GM19099 (cell line): ENCODE data around the gene SOAT2.

Experiments used
- POLR2A ChIP-seq: IDR thresholded peaks from 3 replicates; pipeline ENCODE4 v1.6.1; 2011; ENCODE audit warnings: low read depth; ENCODE audit not compliant: insufficient read length; ENCODE audit errors: extremely low read depth

Gene SOAT2

DNA sequence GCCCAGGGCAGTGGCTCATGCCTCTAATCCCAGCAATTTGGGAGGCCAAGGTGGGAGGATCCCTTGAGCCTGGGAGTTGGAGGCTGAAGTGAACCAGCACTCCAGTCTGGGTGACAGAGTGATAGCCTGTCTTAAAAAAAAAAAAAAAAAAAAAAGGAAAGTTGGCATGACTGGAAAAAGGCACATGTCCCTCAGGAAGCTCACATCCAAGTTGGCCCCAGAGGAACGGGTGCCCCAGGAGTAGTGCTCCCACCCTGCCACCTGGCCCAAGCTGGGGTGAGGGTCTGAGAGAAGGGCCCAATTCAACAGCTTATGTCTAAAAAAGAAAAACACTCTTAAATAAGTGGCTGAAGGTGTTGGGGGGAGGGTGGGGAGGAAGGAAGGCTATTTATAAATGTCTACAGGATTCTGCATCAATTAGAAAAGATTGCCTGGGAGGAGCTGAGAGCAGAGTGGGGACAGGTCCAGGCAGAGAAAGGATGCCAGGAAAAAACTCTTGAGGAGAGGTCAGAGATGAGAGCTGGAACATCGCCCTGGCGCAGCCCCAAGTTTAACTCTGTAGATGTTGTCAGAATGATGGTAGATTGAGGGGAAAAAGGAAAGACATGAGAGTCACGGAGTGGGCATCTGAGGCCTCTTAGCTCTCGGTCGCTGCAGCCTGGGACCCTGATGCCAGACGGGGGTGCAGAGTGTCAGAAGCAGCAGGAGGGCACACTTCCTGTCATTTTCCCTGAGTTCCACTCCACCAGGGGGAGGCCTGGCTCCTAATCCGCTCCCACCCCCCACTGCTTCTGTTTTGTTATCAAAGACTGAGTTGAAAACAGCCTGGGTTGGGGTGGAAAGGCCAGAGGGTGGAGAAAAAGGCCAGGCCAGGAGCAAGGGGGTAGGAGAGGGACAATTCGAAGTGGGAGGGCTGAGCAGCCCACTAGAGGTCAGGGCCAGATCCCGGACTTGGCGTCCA, 31.4 kb upstream of the SOAT2 start:
- TF ChIP-seq POLR2A, result no peak

DNA sequence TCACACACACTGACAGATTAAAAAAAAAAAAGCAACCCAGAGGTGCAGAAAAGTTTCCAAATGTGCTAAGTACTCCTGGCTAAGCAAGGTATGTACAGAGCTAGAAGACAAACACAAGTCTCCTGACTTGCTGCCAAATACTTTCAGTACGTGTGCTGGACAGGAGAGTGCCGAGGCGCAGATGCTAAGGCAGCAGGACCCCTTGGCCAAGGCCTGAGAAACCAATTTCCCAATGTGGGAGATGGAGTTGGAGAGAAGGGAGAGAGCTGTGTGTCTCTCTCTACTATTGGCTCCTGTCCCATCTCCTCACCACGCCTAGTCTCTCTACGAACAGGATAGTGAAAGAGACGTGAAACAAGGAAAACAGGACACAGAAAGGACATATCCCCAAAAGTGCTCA, 29.4 kb upstream of the SOAT2 start:
- no peak for TF ChIP-seq POLR2A

DNA sequence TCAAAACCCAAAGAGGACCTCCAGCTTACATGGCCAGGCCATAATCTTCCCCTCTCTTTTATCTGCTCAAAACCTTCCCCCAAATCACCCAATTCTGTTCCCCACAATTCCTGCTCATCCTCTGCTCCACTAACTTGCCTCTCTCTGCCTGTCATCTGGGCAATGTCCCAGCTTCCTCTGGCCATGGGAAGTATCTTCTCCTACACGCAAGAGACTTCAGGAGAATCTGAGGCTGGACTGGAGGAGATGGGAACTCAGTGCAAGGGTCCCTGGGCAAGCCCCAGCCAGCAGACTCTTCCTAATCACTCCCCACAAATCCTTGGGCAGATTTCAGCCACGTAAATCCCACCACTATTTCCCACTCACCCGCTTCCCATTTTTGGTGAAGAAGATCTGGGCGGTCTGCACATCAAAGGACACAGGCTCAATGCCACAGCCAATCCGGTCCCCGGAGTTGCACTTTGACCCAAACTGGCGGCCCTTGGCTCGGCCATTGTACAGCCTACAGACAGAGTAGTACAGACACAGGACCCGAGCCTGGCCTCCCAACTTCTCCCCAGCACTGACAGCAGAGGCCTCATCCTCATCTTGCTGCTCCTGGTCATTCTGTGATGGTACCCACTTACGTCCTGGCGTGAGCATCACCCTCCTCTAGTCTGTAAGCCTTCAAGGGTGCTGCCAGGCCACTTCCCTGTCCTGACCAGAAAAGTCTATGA, 28.8 kb upstream of the SOAT2 start:
- TF ChIP-seq POLR2A, result no peak

DNA sequence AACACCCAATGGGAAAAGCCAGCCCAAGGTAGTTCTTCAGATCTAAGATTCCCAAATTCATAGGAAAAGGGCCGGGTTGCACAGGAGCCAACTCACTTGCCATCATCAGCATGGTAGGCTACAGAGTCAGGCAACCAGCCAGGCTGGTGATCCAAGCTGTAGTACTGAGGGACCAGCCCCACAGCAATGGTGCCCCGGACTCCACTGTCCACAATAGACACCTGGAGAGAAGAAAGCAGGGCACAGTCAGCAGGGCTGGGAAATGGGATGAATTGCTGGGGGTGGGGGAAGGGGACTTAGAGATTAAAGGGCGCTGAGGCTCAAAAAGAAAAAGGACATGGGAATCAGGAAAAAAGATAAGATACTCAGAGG, 28.3 kb upstream of the SOAT2 start:
- no peak for TF ChIP-seq POLR2A

DNA sequence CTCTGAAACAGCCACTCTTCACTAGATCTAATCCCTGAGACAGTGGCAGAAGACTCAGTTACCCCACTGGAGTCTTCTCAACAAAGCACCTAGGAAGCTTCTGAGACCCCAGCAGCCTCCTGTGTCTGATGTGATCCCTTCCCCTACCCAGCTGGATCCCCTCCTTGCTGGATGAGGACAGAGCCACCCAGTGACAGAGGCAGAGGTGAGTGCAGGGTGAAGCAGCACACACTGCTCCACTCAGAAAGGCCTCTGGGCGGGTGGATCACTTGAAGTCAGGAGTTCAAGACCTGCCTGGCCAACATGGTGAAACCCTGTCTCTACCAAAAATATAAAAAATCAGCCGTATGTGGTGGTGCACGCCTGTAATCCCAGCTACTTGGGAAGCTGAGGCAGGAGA, 26.8 kb upstream of the SOAT2 start:
- no peak for TF ChIP-seq POLR2A

DNA sequence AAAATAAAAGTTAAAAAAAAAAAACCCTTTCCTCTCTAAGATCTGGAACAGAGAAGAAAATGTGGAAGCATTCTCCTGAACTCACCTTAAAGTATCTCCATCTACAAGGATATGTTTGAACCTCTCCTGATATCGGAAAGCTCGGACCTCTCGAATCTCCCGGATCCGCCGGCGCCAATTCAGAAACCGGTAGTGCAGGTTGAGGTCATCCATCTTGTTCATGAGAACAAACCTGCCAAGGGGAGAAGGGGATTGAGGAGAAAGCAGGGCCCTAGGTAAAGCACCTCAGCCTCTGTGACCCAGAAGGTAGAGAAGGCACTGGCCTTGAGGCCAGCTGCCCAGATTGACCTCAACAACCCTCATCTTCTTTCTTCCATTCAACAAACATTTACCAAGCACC, 26.3 kb upstream of the SOAT2 start:
- no peak for TF ChIP-seq POLR2A

DNA sequence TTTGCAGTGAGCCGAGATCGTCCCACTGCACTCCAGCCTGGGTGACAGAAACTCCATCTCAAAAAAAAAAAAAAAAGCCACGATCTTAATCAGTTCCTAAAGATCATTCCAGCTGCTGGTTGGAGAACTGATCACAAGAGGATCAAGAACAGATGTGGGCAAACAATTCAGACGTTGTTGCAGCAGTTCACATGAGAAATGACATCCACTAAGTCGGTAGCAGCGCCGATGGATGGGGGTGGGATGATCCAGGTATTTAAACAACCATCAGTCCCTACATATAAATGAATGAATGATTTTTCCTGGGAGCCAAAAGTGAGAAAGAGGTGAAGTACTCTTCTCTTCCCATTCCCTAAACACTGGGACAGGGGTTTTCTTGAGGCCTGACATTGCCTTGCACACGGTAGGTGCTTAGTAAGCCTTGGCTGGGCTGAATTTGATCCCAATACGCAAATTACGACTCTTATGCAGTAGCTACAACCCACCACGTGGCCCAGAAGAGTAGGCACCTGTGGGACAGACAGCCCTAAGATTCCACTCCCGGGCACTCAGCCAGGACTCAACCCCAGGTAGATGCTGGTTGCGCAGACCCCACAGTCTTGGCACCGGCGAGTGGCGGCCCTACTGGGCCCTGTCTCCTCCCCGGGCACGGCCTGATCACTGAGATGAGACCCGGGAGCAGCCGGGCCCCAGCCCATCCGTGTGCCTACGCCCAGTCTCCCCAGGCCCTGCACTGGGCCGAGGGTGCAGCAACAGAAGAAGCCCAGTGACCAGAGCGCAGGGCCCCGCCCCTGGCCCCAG, 24.7 kb upstream of the SOAT2 start:
- no peak for TF ChIP-seq POLR2A

DNA sequence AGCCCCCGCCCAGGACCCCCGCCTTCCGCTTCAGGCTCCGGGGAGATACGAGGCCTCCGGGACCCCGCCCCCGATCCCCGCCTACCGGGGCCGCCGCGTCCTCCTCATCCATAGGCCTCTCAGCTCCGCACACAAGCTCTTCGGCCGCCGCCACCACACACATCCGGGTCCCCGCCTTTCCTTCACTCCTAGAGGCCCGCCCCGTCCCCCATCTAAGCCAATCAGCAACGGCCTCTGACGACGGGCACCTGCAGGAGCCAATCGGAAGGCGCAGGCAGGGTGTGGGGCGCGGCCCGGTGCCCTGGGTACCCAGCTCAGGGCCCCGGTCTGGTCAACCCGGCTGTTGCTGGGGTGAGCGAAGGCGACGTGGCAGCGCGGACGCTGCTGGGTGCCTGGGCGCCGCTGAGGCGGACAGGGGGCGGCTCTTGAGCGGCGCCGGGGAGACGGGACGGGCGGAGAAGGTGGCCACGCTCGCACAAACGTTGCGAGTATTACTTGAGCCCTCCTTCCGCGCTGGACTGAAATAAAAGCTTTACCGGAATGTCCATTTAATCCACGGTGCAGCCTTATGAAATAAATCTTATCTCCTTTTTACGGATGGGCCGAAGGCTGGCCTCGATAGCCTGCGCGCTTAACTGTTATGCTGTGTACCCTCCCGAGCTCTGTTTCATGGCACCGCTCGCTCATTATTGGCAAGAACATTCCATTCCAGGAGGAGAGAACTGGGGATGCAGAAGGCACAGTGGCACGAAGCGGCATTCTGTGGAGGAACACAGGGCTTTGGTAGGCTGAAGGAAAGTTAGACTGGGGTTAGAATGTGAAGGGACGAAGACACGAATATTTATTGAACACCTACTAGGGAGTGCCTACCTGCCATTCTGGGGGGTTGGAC, 23.8 kb upstream of the SOAT2 start, which contains the start of gene SPRYD3:
Gene SPRYD3, minus strand, starts transcription at position 165 of the 892 bp plus-strand sequence. Its CDS starts 57 bp downstream, at position 108.
- peak; percentile 96 for TF ChIP-seq POLR2A

DNA sequence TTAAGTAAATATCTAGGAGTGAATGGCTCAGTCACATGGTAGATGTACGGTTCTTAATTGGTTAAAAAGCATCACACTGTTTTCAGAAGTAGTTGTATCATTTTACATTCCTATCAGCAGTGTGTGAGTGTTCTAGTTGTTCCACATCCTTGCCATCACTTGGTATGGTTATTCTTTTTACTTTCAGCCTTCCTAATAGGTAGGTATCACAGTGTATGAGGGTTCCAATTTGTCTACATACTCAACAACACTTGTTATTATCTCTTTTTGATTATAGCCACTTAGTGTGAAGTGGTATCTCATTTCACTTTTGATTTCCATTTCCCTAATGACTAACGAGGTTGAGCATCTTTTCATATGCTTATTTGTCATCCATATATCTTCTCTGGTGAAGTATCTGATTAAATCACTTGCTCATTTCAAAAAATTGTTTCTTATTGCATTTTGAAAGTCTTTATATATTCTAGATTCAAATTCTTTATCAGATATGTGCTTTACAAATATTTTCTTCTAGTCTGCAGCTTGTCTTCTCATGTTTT, 20.6 kb upstream of the SOAT2 start:
- no peak for TF ChIP-seq POLR2A

DNA sequence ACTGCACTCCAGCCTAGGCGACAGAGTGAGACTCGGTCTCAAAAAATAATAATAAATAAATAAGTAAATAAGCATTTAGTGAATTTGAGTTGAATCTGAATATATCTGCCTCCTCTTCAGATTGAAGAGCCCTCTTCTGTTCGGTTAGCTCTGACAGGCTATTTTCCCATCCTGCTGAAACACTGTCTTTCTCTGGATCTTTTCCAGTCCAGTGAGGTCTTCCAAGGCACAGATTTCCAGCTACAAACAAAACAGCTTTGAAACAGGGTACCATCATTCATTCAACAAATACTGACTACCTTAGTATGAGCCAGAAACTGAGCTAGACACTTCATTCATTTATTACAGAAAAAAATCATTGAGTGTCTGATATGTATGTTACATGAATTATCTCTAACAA, 16.9 kb upstream of the SOAT2 start:
- no peak for TF ChIP-seq POLR2A

DNA sequence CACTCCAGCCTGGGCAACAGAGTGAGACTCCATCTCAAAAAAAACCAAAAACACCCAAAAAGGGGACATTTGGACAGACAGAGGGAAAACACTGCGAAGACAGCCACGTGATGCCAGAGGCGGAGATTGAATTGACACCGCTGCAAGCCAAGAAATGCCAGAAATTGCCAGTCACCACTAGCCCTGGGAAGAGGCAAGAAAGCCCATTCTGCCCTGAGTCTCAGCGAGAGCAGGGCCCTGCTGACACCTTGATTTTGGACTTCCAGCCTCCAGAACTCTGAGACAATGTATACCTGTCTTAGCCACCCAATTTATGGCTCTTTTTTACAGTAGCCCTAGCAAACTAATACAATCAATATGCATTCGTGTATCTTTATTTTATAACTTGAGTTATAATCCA, 13.2 kb upstream of the SOAT2 start:
- no peak for TF ChIP-seq POLR2A

DNA sequence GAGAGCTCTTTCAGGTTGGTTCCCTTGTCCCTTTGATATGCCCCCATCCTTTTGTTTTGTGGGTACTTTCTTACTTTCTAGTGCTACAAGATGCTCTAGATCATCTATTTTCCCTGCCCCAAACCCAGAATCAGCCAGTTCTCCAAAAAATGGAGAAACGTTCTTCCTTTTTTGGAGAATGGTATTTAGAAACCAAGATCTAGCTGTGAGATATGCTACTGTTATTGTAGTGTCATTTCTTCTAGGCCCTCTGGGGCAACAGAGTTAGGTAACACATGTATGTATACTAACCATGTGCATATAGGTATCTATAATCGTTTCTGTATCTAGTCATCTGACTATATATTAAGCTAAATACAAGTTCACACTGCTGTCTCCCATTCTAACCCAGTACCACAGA, 12.7 kb upstream of the SOAT2 start:
- TF ChIP-seq POLR2A, result no peak

DNA sequence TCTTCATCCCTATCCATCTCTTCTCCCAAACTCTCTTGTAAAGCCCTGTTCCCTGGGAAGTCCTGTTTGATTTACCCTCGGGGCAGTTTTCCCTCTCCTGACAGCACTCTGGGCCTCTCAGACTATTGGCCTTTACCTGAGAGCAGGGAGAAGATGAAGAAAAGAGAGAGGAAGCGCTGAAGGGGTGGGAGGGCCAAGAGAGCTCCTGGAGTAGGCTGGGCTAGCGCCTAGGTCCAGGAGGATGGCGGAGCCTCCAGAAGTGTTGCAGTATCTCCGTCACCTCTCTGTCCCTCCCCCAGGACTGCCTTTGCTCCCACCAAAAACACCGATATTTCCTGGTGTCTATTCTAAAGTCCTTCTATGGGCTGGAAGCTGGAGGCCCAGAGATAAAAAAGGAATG, 11.5 kb upstream of the SOAT2 start:
- TF ChIP-seq POLR2A, result no peak
